ENCODE results near the gene SLC37A4.
A peak's percentile ranks its signal among the peaks of the same experiment; 100 is the strongest.

Gene SLC37A4

GRCh38 chr11:119048644-119049043 is 18.0 kb upstream of the SLC37A4 start:
- no peak overlapping the region for H2AK5ac ChIP-seq (ENCODE audit: low read length)
- no peak overlapping the region for H3K27ac ChIP-seq (ENCODE audit: low read depth, low read length)
- H3K4me3 ChIP-seq (ENCODE audit: low read length) = no peak overlapping the region
- no peak overlapping the region for H3K4ac ChIP-seq (ENCODE audit: low read depth, low read length)
- H2BK120ac ChIP-seq (ENCODE audit: low read depth, low read length) = no peak overlapping the region
- H3K4me2 ChIP-seq (ENCODE audit: low read length) = no peak overlapping the region
- H4K8ac ChIP-seq (ENCODE audit: low read depth, low read length) = no peak overlapping the region
- H3K56ac ChIP-seq (ENCODE audit: low read length) = no peak overlapping the region
- no peaks in the 10 kb centered on the region for H3K79me2 ChIP-seq (ENCODE audit: control insufficient read depth, insufficient read depth, low read length)
- no peak overlapping the region for H4K5ac ChIP-seq (ENCODE audit: low read length)
- H3K4me1 ChIP-seq (ENCODE audit: control insufficient read depth, low read depth, low read length) = no peaks in the 10 kb centered on the region
- H3K36me3 ChIP-seq (ENCODE audit: control insufficient read depth, insufficient read depth, low read length) = peaks cover 33% of the 10 kb centered on the region
- DNase-seq = no peak
- no peak overlapping the region for H2BK15ac ChIP-seq (replicated peaks; ENCODE audit: low read depth)
- no peak overlapping the region for H2BK5ac ChIP-seq (ENCODE audit: low read length)
- H3K18ac ChIP-seq (ENCODE audit: low read length) = no peak overlapping the region
- no peaks in the 10 kb centered on the region for H3K27me3 ChIP-seq (ENCODE audit: insufficient read depth, low read length, poor library complexity)
- WGBS (ENCODE audit: extremely low coverage, insufficient coverage, low lambda C conversion rate) = no CpG with 5 or more reads among the region's 9 CpGs
- H3K79me1 ChIP-seq (ENCODE audit: low read length) = peaks cover 5% of the 10 kb centered on the region
- no peak overlapping the region for H3K23ac ChIP-seq (ENCODE audit: low read length)
- H3K9ac ChIP-seq (ENCODE audit: low read length) = no peak overlapping the region

DNA sequence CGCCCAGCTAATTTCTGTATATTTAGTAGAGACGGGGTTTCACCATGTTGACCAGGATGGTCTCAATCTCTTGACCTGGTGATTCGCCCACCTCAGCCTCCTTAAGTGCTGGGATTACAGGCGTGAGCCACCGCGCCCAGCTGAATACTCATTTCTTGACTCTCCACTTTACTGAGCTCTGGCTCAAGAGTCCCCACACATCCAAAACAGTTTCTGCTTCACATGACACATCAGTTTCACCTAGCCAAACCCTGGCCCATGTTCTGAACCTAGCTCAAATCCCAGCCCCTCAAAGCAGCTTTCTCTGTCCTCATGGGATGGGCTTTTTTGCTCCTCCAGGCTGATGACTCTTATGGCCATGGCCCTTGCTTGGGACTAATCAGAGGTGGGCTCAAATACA is 16.5 kb upstream of the SLC37A4 start:
- Histone ChIP-seq H3K79me1 (ENCODE audit: low read length) (no peaks in the 10 kb centered on the region), H3K4me3 (ENCODE audit: low read length) (no peak overlapping the region), H2BK5ac (ENCODE audit: low read length) (no peak overlapping the region), H4K8ac (ENCODE audit: low read depth, low read length) (no peak overlapping the region), H3K4me1 (ENCODE audit: control insufficient read depth, low read depth, low read length) (no peaks in the 10 kb centered on the region), H3K18ac (ENCODE audit: low read length) (no peak overlapping the region), H3K36me3 (ENCODE audit: control insufficient read depth, insufficient read depth, low read length) (peaks cover 27% of the 10 kb centered on the region), H2BK120ac (ENCODE audit: low read depth, low read length) (no peak overlapping the region), H3K23ac (ENCODE audit: low read length) (no peak overlapping the region), H3K4me2 (ENCODE audit: low read length) (no peak overlapping the region), H3K27ac (ENCODE audit: low read depth, low read length) (no peak overlapping the region), H3K9ac (ENCODE audit: low read length) (no peak overlapping the region), H4K5ac (ENCODE audit: low read length) (no peak overlapping the region), H2BK15ac (replicated peaks; ENCODE audit: low read depth) (no peak overlapping the region), H3K79me2 (ENCODE audit: control insufficient read depth, insufficient read depth, low read length) (no peaks in the 10 kb centered on the region), H2AK5ac (ENCODE audit: low read length) (no peak overlapping the region), H3K56ac (ENCODE audit: low read length) (no peak overlapping the region), H3K27me3 (ENCODE audit: insufficient read depth, low read length, poor library complexity) (no peaks in the 10 kb centered on the region), H3K4ac (ENCODE audit: low read depth, low read length) (no peak overlapping the region)
- WGBS (ENCODE audit: extremely low coverage, insufficient coverage, low lambda C conversion rate) = no CpG with 5 or more reads among the region's 6 CpGs
- no peak for DNase-seq

DNA sequence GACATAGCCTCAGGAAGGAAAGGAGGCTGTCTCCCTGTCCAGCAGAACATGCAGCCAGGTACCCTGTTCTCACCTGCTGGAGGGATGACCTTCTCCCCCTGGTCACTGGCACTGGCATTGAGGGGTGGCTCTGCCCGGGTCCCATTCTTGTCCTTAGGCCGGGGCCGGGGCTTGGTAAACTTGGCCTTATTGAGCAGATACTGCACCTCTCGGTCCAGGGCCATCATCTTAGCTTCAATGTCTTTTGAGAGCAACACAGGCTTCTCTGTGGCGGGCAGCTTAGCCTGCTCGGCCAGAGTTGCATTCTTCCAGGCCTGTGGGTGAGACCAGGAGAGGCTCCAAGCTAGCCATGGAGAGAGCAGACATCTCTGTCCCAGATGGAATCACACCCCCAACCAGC is 15.8 kb upstream of the SLC37A4 start:
- no peak overlapping the region for H3K9ac ChIP-seq (ENCODE audit: low read length)

DNA sequence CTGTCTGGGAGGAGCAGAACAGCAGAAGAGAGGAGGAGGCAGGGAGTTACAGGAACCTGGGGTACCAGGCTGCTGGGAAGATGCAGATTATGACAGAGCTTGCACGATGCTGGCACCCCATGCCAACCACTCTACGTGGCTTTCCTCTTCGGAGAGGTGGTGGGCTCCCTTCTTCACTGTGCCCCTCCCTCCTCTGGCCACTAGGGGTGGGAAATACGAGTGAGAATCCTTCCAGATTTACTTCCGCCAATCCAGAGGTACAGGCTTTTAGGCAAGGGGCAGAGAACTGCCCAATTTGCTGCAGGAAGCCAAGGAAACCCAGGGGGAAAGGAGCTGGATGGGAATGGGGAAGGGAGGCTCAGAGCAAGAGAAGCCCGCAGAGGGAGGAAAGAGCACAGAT is 14.0 kb upstream of the SLC37A4 start:
- H3K79me1 ChIP-seq (ENCODE audit: low read length) = no peaks in the 10 kb centered on the region
- no peak overlapping the region for H3K18ac ChIP-seq (ENCODE audit: low read length)
- H3K23ac ChIP-seq (ENCODE audit: low read length) = no peak overlapping the region
- H3K27me3 ChIP-seq (ENCODE audit: insufficient read depth, low read length, poor library complexity) = no peaks in the 10 kb centered on the region
- no peak overlapping the region for H4K8ac ChIP-seq (ENCODE audit: low read depth, low read length)
- no peak overlapping the region for H2BK120ac ChIP-seq (ENCODE audit: low read depth, low read length)
- WGBS (ENCODE audit: extremely low coverage, insufficient coverage, low lambda C conversion rate) = no CpG with 5 or more reads among the region's 6 CpGs
- H3K9ac ChIP-seq (ENCODE audit: low read length) = no peak overlapping the region
- no peak overlapping the region for H3K4me3 ChIP-seq (ENCODE audit: low read length)
- no peak overlapping the region for H3K56ac ChIP-seq (ENCODE audit: low read length)
- DNase-seq = peak; percentile 48
- no peaks in the 10 kb centered on the region for H3K4me1 ChIP-seq (ENCODE audit: control insufficient read depth, low read depth, low read length)
- H3K4ac ChIP-seq (ENCODE audit: low read depth, low read length) = no peak overlapping the region
- H2BK15ac ChIP-seq (replicated peaks; ENCODE audit: low read depth) = no peak overlapping the region
- H4K5ac ChIP-seq (ENCODE audit: low read length) = no peak overlapping the region
- no peak overlapping the region for H2AK5ac ChIP-seq (ENCODE audit: low read length)
- no peak overlapping the region for H3K4me2 ChIP-seq (ENCODE audit: low read length)
- peaks cover 21% of the 10 kb centered on the region for H3K36me3 ChIP-seq (ENCODE audit: control insufficient read depth, insufficient read depth, low read length)
- H3K27ac ChIP-seq (ENCODE audit: low read depth, low read length) = no peak overlapping the region
- no peak overlapping the region for H2BK5ac ChIP-seq (ENCODE audit: low read length)
- no peaks in the 10 kb centered on the region for H3K79me2 ChIP-seq (ENCODE audit: control insufficient read depth, insufficient read depth, low read length)

More for the DNA sequence above, 15.8 kb upstream of the SLC37A4 start:
- no peak overlapping the region for H4K5ac ChIP-seq (ENCODE audit: low read length)
- H3K4me2 ChIP-seq (ENCODE audit: low read length) = no peak overlapping the region
- no peak overlapping the region for H2AK5ac ChIP-seq (ENCODE audit: low read length)
- no peak overlapping the region for H3K4ac ChIP-seq (ENCODE audit: low read depth, low read length)
- no peak overlapping the region for H3K56ac ChIP-seq (ENCODE audit: low read length)
- H3K27me3 ChIP-seq (ENCODE audit: insufficient read depth, low read length, poor library complexity) = no peaks in the 10 kb centered on the region
- H3K79me1 ChIP-seq (ENCODE audit: low read length) = no peaks in the 10 kb centered on the region
- H3K4me1 ChIP-seq (ENCODE audit: control insufficient read depth, low read depth, low read length) = no peaks in the 10 kb centered on the region
- H3K27ac ChIP-seq (ENCODE audit: low read depth, low read length) = no peak overlapping the region
- no peak overlapping the region for H3K4me3 ChIP-seq (ENCODE audit: low read length)
- H3K18ac ChIP-seq (ENCODE audit: low read length) = no peak overlapping the region
- no peak overlapping the region for H2BK5ac ChIP-seq (ENCODE audit: low read length)
- no peaks in the 10 kb centered on the region for H3K79me2 ChIP-seq (ENCODE audit: control insufficient read depth, insufficient read depth, low read length)
- no peak overlapping the region for H2BK120ac ChIP-seq (ENCODE audit: low read depth, low read length)
- H4K8ac ChIP-seq (ENCODE audit: low read depth, low read length) = no peak overlapping the region
- peaks cover 27% of the 10 kb centered on the region for H3K36me3 ChIP-seq (ENCODE audit: control insufficient read depth, insufficient read depth, low read length)
- WGBS (ENCODE audit: extremely low coverage, insufficient coverage, low lambda C conversion rate) = no CpG with 5 or more reads among the region's 6 CpGs
- no peak overlapping the region for H3K23ac ChIP-seq (ENCODE audit: low read length)
- DNase-seq = no peak
- no peak overlapping the region for H2BK15ac ChIP-seq (replicated peaks; ENCODE audit: low read depth)

- Histone ChIP-seq H4K8ac (ENCODE audit: low read depth, low read length) (no peak overlapping the region), H3K9ac (ENCODE audit: low read length) (no peak overlapping the region), H3K56ac (ENCODE audit: low read length) (no peak overlapping the region), H3K4me2 (ENCODE audit: low read length) (no peak overlapping the region), H3K18ac (ENCODE audit: low read length) (no peak overlapping the region), H2AK5ac (ENCODE audit: low read length) (no peak overlapping the region), H3K36me3 (ENCODE audit: control insufficient read depth, insufficient read depth, low read length) (peaks cover 9% of the 10 kb centered on the region), H4K5ac (ENCODE audit: low read length) (no peak overlapping the region), H2BK15ac (replicated peaks; ENCODE audit: low read depth) (no peak overlapping the region), H3K4ac (ENCODE audit: low read depth, low read length) (no peak overlapping the region), H3K4me1 (ENCODE audit: control insufficient read depth, low read depth, low read length) (no peaks in the 10 kb centered on the region), H3K27me3 (ENCODE audit: insufficient read depth, low read length, poor library complexity) (no peaks in the 10 kb centered on the region), H2BK120ac (ENCODE audit: low read depth, low read length) (no peak overlapping the region), H3K4me3 (ENCODE audit: low read length) (no peak overlapping the region), H3K79me1 (ENCODE audit: low read length) (no peaks in the 10 kb centered on the region), H3K27ac (ENCODE audit: low read depth, low read length) (no peak overlapping the region), H2BK5ac (ENCODE audit: low read length) (no peak overlapping the region), H3K23ac (ENCODE audit: low read length) (no peak overlapping the region), H3K79me2 (ENCODE audit: control insufficient read depth, insufficient read depth, low read length) (no peaks in the 10 kb centered on the region)
- no CpG with 5 or more reads among the region's 9 CpGs for WGBS (ENCODE audit: extremely low coverage, insufficient coverage, low lambda C conversion rate)
- no peak for DNase-seq
Observed at GRCh38 chr11:119042927-119043326, 12.2 kb upstream of the SLC37A4 start.

GRCh38 chr11:119041821-119042514 is 11.3 kb upstream of the SLC37A4 start:
- Histone ChIP-seq H2BK120ac (ENCODE audit: low read depth, low read length) (no peak overlapping the region), H3K79me2 (ENCODE audit: control insufficient read depth, insufficient read depth, low read length) (no peaks in the 10 kb centered on the region), H3K4me3 (ENCODE audit: low read length) (no peak overlapping the region), H3K23ac (ENCODE audit: low read length) (no peak overlapping the region), H4K5ac (ENCODE audit: low read length) (no peak overlapping the region), H3K27ac (ENCODE audit: low read depth, low read length) (no peak overlapping the region), H2BK15ac (replicated peaks; ENCODE audit: low read depth) (no peak overlapping the region), H3K27me3 (ENCODE audit: insufficient read depth, low read length, poor library complexity) (no peaks in the 10 kb centered on the region), H3K4me1 (ENCODE audit: control insufficient read depth, low read depth, low read length) (no peaks in the 10 kb centered on the region), H2AK5ac (ENCODE audit: low read length) (no peak overlapping the region), H3K18ac (ENCODE audit: low read length) (no peak overlapping the region), H3K36me3 (ENCODE audit: control insufficient read depth, insufficient read depth, low read length) (peaks cover 2% of the 10 kb centered on the region), H3K4me2 (ENCODE audit: low read length) (no peak overlapping the region), H3K4ac (ENCODE audit: low read depth, low read length) (no peak overlapping the region), H2BK5ac (ENCODE audit: low read length) (no peak overlapping the region), H3K79me1 (ENCODE audit: low read length) (no peaks in the 10 kb centered on the region), H4K8ac (ENCODE audit: low read depth, low read length) (no peak overlapping the region), H3K9ac (ENCODE audit: low read length) (no peak overlapping the region), H3K56ac (ENCODE audit: low read length) (no peak overlapping the region)
- no peak for DNase-seq
- WGBS (ENCODE audit: extremely low coverage, insufficient coverage, low lambda C conversion rate) = no CpG with 5 or more reads among the region's 4 CpGs
